GM12801 (cell line): ENCODE results near the gene FBXO42.

Source experiments
- CTCF ChIP-seq: IDR thresholded peaks from one replicate; pipeline ENCODE4 v1.5.1; 2011; ENCODE audit warnings: control low read depth; ENCODE audit not compliant: insufficient read length; ENCODE audit errors: extremely low read depth

The FBXO42 gene

DNA sequence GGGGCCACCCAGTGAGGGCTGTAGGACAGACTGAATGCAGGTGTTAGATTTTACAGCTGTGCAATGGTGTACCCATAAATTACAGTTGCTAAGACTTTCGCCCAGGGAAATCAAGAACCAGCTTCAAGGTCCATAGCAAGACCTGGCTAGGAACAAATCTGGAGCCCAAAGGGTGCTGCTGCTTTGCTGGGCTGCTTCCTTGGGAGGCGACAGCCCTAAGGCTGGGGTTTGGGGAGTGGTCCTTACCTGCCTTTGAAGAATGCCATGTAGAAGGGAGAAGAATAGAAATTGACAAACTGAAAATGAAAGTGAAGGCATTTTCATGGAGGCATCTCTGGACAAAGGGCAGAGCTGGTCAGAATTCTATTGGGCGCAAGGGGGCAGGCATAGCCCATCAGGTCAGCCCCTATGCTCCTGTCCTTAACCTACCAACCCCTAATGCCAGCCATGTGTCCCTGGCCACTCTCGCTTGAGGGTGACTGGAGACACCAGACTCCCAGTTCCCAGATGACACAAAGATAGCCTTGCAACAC lies 132.2 kb downstream of the FBXO42 start:
- no peak for TF ChIP-seq CTCF

GRCh38 chr1:16218674-16219071 lies 133.6 kb downstream of the FBXO42 start:
- TF ChIP-seq CTCF = no peak

- TF ChIP-seq CTCF = no peak
These were observed 134.1 kb downstream of the FBXO42 start for GRCh38 chr1:16218014-16218673.

GRCh38 chr1:16217061-16217785 lies 135.1 kb downstream of the FBXO42 start:
- TF ChIP-seq CTCF = no peak

GRCh38 chr1:16215882-16216753 lies 136.2 kb downstream of the FBXO42 start:
- no peak for TF ChIP-seq CTCF

- no peak for TF ChIP-seq CTCF
These were observed 139.3 kb downstream of the FBXO42 start for GRCh38 chr1:16213013-16213412.
